Common myeloid progenitor, CD34-positive (primary cell): ENCODE measurements around the gene DPP10.

Experiments used
- CTCF ChIA-PET: fragments of 350-600 bp; sonication (Branson Sonifier 250); formaldehyde crosslinking; loops from one replicate; lab custom pipeline; 2021; ENCODE audit warnings: antibody characterized with exemption; lab: Charles Lee
- POLR2A ChIA-PET: fragments of 350-600 bp; sonication (Branson Sonifier 250); formaldehyde crosslinking; loops from one replicate; lab custom pipeline; 2021; ENCODE audit warnings: antibody characterized with exemption; lab: Charles Lee
- DNase-seq, 3 donors: peaks; one replicate each; pipeline versions ENCODE4 v3.0.0 to v3.0.0-alpha.2; 2013
- H3K27ac ChIP-seq, 2 experiments: 1 replicate in 1 of 2; 2 replicates in 1 of 2; pipeline ENCODE4 v1.7.0; 2013; ENCODE audit warnings: inconsistent platforms in 2 of 2, low read length in 2 of 2, mild to moderate bottlenecking in 2 of 2, low read depth in 1 of 2, moderate library complexity in 1 of 2; ENCODE audit not compliant: severe bottlenecking in 2 of 2, insufficient read depth in 1 of 2, poor library complexity in 1 of 2
- H3K27me3 ChIP-seq, 5 experiments: replicated peaks in 2 of 5; 1 replicate in 3 of 5; 2 replicates in 2 of 5; pipeline versions ENCODE4 v1.6.1 to v1.7.0; 2013; ENCODE audit warnings: low read length in 4 of 5, mild to moderate bottlenecking in 2 of 5, moderate library complexity in 2 of 5, inconsistent platforms in 1 of 5; ENCODE audit not compliant: insufficient read depth in 5 of 5, control insufficient read depth in 4 of 5
- H3K36me3 ChIP-seq, 4 experiments: 1 replicate in 2 of 4; 2 replicates in 2 of 4; pipeline versions ENCODE4 v1.6.1 to v1.7.0; 2013; ENCODE audit warnings: low read length in 3 of 4, control low read depth in 1 of 4, mild to moderate bottlenecking in 1 of 4; ENCODE audit not compliant: control insufficient read depth in 4 of 4, insufficient read depth in 4 of 4
- H3K4me1 ChIP-seq, 4 experiments: 1 replicate in 3 of 4; 2 replicates in 1 of 4; pipeline versions ENCODE4 v1.6.1 to v1.7.1; 2013; ENCODE audit warnings: low read length in 3 of 4, mild to moderate bottlenecking in 3 of 4, control low read depth in 1 of 4, inconsistent platforms in 1 of 4, moderate library complexity in 1 of 4; ENCODE audit not compliant: control insufficient read depth in 4 of 4, insufficient read depth in 4 of 4; ENCODE audit errors: control extremely low read depth in 1 of 4
- H3K4me3 ChIP-seq, 7 experiments: 1 replicate in 4 of 7; 2 replicates in 3 of 7; pipeline versions ENCODE4 v1.5.1 to v1.7.0; 2013; ENCODE audit warnings: mild to moderate bottlenecking in 7 of 7, low read length in 6 of 7, moderate library complexity in 6 of 7, inconsistent platforms in 2 of 7, low read depth in 2 of 7, control low read depth in 1 of 7; ENCODE audit not compliant: insufficient read depth in 4 of 7, control insufficient read depth in 1 of 7; ENCODE audit errors: extremely low read depth in 1 of 7
- H3K9me3 ChIP-seq, 5 experiments: 1 replicate in 4 of 5; 2 replicates in 1 of 5; pipeline versions ENCODE4 v1.6.1 to v1.7.1; 2013; ENCODE audit warnings: low read length in 4 of 5, mild to moderate bottlenecking in 2 of 5, inconsistent platforms in 1 of 5, low read depth in 1 of 5, moderate library complexity in 1 of 5; ENCODE audit not compliant: control insufficient read depth in 4 of 5, insufficient read depth in 2 of 5; ENCODE audit errors: control extremely low read depth in 1 of 5
- WGBS: methylation state at CpG from one replicate; pipeline ENCODE4 v1.1.5; 2013; ENCODE audit not compliant: insufficient coverage; 5-methylcytosine and 5-hydroxymethylcytosine counted together

The DPP10 gene

DNA sequence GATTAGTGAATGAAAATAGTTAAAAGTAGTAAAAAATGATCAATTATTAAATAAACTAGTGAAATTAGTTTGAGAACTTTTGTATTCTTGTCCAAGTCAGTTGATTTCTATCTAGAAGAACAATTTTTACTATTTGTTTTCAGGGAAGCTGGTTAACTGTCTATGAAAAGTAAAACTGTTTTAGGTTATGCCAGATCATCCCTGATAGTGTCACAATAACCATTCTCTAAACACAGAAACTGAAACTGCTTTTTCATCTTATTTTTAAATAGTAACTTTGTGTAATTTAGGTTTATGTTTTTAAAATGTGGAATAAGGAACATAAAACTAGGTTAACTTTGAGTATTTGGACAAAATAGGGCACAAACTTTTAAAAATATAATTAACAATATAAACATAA is 1087.2 kb downstream of the DPP10 start:
- no peak overlapping the region for H3K27ac ChIP-seq
- H3K4me1 ChIP-seq: no peaks in the 10 kb centered on the region
- ChIA-PET CTCF (no interaction called here), POLR2A (no interaction called here)
- H3K9me3 ChIP-seq: no peaks in the 10 kb centered on the region
- DNase-seq: no peak
- H3K36me3 ChIP-seq: no peaks in the 10 kb centered on the region
- no peaks in the 10 kb centered on the region for H3K27me3 ChIP-seq
- H3K4me3 ChIP-seq: no peak overlapping the region

DNA sequence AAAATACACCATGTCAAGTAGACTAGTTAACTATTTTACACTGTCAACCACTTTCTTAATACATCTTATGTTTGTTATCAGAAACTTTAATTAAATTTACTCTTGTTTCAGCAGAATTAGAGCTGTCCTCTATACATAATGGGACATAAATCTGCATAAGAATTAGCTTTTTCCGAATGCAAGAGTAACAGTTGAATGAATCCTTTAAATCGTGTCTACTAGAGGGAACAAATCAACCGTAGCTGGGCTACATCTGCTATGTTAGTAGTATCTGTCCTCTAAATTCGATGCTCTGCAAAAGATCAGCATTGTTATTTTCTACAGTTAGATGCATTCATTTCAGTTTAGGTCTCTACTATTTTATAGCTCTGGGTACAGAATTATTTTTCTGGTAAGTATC is 1090.6 kb downstream of the DPP10 start:
- Histone ChIP-seq H3K36me3 (no peaks in the 10 kb centered on the region), H3K4me3 (no peak overlapping the region), H3K27me3 (no peaks in the 10 kb centered on the region), H3K9me3 (no peaks in the 10 kb centered on the region), H3K4me1 (no peaks in the 10 kb centered on the region), H3K27ac (no peak overlapping the region)
- no peak for DNase-seq
- WGBS: 81% methylated on average over 3 of the region's 4 CpGs
- CTCF ChIA-PET: no interaction called here
- POLR2A ChIA-PET: no interaction called here

DNA sequence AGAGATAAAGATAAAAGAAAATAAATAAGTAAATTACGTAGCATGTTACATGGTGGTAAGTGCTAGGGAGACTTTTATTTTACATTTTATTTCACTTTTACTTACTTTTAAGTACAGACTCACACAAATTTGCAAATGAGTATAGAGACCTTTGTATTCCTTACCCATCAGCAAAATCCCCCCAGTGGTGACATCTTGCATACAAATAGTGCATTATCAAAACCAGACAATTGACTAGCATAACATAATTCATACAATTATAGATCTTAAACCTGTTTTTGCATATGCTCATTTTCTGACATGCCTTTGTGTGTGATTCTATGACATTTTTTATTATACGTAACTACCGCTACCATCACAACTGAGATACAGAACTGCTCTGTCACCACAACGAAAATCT is 1099.4 kb downstream of the DPP10 start:
- no peak for DNase-seq
- ChIA-PET CTCF (no interaction called here), POLR2A (no interaction called here)
- 100% methylated on average over 2 of the region's 4 CpGs for WGBS
- Histone ChIP-seq H3K4me1 (no peaks in the 10 kb centered on the region), H3K27me3 (no peaks in the 10 kb centered on the region), H3K36me3 (no peaks in the 10 kb centered on the region), H3K27ac (no peak overlapping the region), H3K4me3 (no peak overlapping the region), H3K9me3 (no peaks in the 10 kb centered on the region)

DNA sequence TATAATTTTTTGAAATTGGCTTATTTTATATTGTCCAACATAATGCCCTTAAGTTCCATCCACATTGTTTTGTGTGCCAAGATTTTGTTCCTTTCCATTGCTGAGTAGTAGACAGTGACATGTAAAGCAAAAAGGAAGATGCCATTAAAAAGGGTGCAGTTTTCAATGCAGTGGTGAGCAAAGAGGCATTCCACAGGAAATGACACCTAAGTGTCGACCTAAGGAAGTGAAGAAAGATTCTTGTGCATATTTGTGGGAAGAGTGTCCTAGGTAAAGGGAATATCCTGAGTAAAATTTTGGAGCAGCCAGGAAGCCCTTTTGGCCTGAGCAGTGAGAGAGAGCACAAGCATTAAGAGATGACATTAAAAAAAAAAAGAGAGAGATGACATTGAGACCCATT is 1099.9 kb downstream of the DPP10 start:
- DNase-seq: no peak
- POLR2A ChIA-PET: no interaction called here
- Histone ChIP-seq H3K36me3 (no peaks in the 10 kb centered on the region), H3K27ac (no peak overlapping the region), H3K27me3 (no peaks in the 10 kb centered on the region), H3K4me1 (no peaks in the 10 kb centered on the region), H3K9me3 (no peaks in the 10 kb centered on the region), H3K4me3 (no peak overlapping the region)
- CTCF ChIA-PET: no interaction called here
- WGBS: 71% methylated on average over 1 of the region's 1 CpG

DNA sequence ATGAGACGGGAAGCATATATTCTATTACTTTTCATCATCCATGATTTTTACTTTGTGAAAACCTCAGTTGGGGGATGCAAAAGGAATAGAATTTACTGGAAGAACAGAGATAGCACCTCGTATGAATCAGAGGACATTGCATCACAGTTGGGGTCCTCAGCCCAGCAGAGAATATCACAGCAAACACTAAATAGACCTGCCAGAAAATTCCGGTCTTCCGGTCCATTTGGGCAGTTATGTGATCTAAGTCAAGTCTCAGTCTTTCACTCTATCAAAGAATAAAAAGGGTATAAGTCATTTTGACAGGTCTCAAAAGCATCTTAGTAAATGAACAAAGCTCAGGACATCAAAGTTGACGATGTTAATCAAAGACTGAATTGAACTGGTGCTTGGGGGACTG is 1100.6 kb downstream of the DPP10 start:
- ChIA-PET POLR2A (no interaction called here), CTCF (no interaction called here)
- H3K9me3 ChIP-seq: no peaks in the 10 kb centered on the region
- no peaks in the 10 kb centered on the region for H3K27me3 ChIP-seq
- WGBS: 60% methylated on average over 1 of the region's 5 CpGs
- no peaks in the 10 kb centered on the region for H3K4me1 ChIP-seq
- no peak overlapping the region for H3K27ac ChIP-seq
- H3K4me3 ChIP-seq: no peak overlapping the region
- no peak for DNase-seq
- no peaks in the 10 kb centered on the region for H3K36me3 ChIP-seq

DNA sequence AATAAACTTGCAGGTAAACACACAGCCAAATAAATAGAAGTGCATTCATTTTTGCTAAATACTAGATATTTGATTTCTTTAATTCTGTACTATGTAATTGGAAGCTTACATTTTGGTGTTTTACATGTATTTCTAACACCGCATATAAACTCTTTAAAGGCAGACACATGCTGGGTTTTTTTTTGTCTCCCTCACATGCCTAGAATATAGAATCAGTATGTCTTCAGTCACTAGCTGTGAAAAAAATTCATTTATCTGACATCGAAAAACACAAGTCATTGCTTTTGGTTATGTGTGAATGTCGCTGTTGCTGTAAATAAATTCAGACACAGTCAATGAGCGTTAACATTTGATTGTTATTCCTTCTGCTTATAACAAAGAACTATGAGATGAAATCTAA is 1101.0 kb downstream of the DPP10 start:
- DNase-seq: no peak
- no peaks in the 10 kb centered on the region for H3K9me3 ChIP-seq
- CTCF ChIA-PET: no interaction called here
- no peak overlapping the region for H3K4me3 ChIP-seq
- H3K4me1 ChIP-seq: no peaks in the 10 kb centered on the region
- 93% methylated on average over 3 of the region's 4 CpGs for WGBS
- POLR2A ChIA-PET: no interaction called here
- no peaks in the 10 kb centered on the region for H3K27me3 ChIP-seq
- no peaks in the 10 kb centered on the region for H3K36me3 ChIP-seq
- no peak overlapping the region for H3K27ac ChIP-seq

DNA sequence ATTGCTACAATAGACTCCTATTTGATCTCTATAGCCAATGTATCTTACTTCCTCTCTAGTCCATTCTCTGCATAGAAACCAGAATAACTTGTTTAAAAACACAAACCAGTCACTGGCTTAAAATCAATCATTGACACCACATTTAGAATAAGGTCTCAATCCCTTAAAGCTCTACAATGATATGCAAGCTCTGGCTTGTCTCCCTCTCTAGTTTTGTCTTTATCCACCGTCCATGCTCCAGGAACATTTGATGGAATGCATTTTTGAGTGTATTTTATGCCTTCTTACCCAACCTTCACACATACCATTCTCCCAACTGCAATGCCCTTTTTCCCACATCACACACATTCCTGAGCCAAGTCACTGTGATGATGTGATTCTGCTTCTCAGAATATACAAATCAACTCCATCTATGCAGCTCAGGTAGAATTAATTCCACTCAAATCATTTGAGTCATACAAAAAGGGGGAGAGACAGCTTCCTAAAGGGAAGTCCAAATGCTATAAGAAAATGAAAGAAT is 1107.2 kb downstream of the DPP10 start:
- ChIA-PET CTCF (no interaction called here), POLR2A (no interaction called here)

More for the DNA sequence above, 1107.2 kb downstream of the DPP10 start:
- no peak for DNase-seq
- Histone ChIP-seq H3K27me3 (no peaks in the 10 kb centered on the region), H3K9me3 (no peaks in the 10 kb centered on the region), H3K4me3 (no peak overlapping the region), H3K27ac (no peak overlapping the region), H3K4me1 (no peaks in the 10 kb centered on the region), H3K36me3 (no peaks in the 10 kb centered on the region)
- no CpG with 5 or more reads among the region's 1 CpG for WGBS
